VCaP (cell line): ENCODE results near the gene CAPN5.
A peak's percentile ranks its signal among the peaks of the same experiment; 100 is the strongest.

Source experiments
- H3K27ac ChIP-seq: fragments of 450-650 bp; 2 replicates; pipeline ENCODE4 v1.5.1; 2017
- CTCF ChIP-seq: fragments of 450-650 bp; conservative IDR thresholded peaks from 2 replicates; pipeline ENCODE4 v1.5.1; 2017; ENCODE audit warnings: mild to moderate bottlenecking, moderate library complexity

The CAPN5 gene

GRCh38 chr11:77065878-77066228, 918 bp upstream of the CAPN5 start:
- H3K27ac ChIP-seq = peak overlapping the region; percentile 95
- TF ChIP-seq CTCF = no peak

- TF ChIP-seq CTCF = no peak
- H3K27ac ChIP-seq = peak overlapping the region; percentile 95; the same call in 1 of the 2 replicates
These were observed 1.2 kb downstream of the CAPN5 start for GRCh38 chr11:77067861-77068443.

GRCh38 chr11:77068457-77069335, 1.9 kb downstream of the CAPN5 start:
- no peak overlapping the region; the same call in 1 of the 2 replicates for H3K27ac ChIP-seq
- no peak for TF ChIP-seq CTCF

- no peak overlapping the region for H3K27ac ChIP-seq
These were observed 2.7 kb downstream of the CAPN5 start for GRCh38 chr11:77069336-77069968.

GRCh38 chr11:77069969-77070582, 3.3 kb downstream of the CAPN5 start:
- TF ChIP-seq CTCF = no peak
- no peak overlapping the region for H3K27ac ChIP-seq

More at GRCh38 chr11:77069336-77069968, 2.7 kb downstream of the CAPN5 start:
- no peak for TF ChIP-seq CTCF

GRCh38 chr11:77071077-77071476, 4.3 kb downstream of the CAPN5 start:
- H3K27ac ChIP-seq = no peak overlapping the region
- TF ChIP-seq CTCF = no peak
